ENCODE results near the gene C3orf62. TPM values are rescaled to one million over a fixed set of nuclear protein-coding genes. Genes with fewer than 3 reads are reported as not detected.

C3orf62 gene
- 1.4 and 1.5 TPM in 2 replicates for total RNA-seq

DNA sequence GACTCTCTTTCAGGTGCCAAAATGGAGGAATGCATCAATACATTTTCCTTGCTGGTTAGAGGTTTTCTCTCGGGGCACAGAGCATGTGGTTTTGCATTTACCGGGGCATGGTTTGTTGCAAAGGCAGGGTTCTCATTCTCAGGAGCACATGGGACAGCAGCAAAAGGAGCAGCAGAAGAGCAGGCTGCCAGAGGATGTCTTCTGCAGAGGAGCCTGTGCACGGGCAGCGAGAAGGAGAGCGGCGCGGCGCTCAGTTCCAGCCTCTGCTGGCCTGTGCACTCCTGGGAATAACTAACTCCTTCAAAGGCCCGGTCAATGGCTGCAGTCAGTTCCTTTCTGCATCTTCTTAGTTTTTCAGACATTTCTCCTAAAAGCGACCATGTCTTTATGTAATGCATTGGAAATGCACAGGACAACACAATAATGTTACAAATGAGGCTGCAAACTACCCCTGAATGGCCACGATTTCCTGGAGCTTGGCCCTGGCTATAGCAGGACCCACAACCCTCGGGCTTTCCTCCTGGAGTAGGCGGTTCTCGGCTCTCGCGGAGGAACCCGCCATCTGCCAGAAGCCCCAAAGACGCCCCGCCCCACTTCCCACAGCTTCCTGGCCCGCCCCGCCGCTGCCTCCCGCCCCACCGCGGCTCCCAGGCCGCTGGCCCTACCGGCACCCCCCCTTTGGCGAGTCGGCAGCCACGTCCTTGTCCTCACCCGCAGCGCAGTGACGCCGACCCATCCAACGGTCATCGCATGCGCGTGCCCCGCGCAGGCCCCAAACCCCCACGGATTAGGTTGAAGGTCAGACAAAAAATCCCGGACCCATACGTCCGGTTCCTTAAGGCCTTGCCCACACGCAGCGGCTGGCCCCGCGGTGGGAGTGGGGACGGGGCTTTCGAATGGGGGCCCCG lies at the start of gene C3orf62:
Gene C3orf62, minus strand, starts transcription at position 758 of the 908 bp plus-strand sequence. Its CDS starts 360 bp downstream, at position 398.

Other genes starting within 250 kb of the C3orf62 start
- 181 and 209 TPM in 2 replicates for gene IMPDH2, start 247.8 kb downstream of the C3orf62 start, total RNA-seq
- gene QRICH1, start 183.2 kb downstream of the C3orf62 start, total RNA-seq = 41.0 and 55.7 TPM in 2 replicates
- 237 and 281 TPM in 2 replicates for gene QARS1, start 172.5 kb downstream of the C3orf62 start, total RNA-seq
- 35.3 and 57.3 TPM in 2 replicates for gene USP19, start 156.4 kb downstream of the C3orf62 start, total RNA-seq
- 896 and 1,055 TPM in 2 replicates for gene LAMB2, start 144.2 kb downstream of the C3orf62 start, total RNA-seq
- 15.1 and 19.7 TPM in 2 replicates for gene CCDC71, start 110.9 kb downstream of the C3orf62 start, total RNA-seq
- 9.5 and 15.7 TPM in 2 replicates for gene KLHDC8B, start 105.6 kb downstream of the C3orf62 start, total RNA-seq
- 18.7 and 29.8 TPM in 2 replicates for gene USP4, start 62.8 kb upstream of the C3orf62 start, total RNA-seq
- 152 and 188 TPM in 2 replicates for gene GPX1, start 81.1 kb upstream of the C3orf62 start, total RNA-seq
- gene RHOA, start 134.7 kb upstream of the C3orf62 start, total RNA-seq = 575 and 599 TPM in 2 replicates
- 22.0 and 29.6 TPM in 2 replicates for gene TCTA, start 135.2 kb upstream of the C3orf62 start, total RNA-seq
- gene AMT, start 145.2 kb upstream of the C3orf62 start, total RNA-seq = 0.28 and 0.89 TPM in 2 replicates
- gene NICN1, start 152.1 kb upstream of the C3orf62 start, total RNA-seq = 2.7 and 7.1 TPM in 2 replicates
- 63.5 and 77.1 TPM in 2 replicates for gene DAG1, start 193.0 kb upstream of the C3orf62 start, total RNA-seq